GM19043 (cell line): ENCODE measurements around the gene SMIM5.

Source experiments
- ATAC-seq: cut with Tn5 transposase; IDR thresholded peaks from one replicate; pipeline ENCODE4 v1.9.1; 2021; ENCODE audit warnings: low read depth; ENCODE audit not compliant: unreplicated experiment

The SMIM5 gene

GRCh38 chr17:75602644-75603043 is 30.6 kb upstream of the SMIM5 start:
- ATAC-seq, result no peak

- no peak for ATAC-seq
Measured at GRCh38 chr17:75603123-75603522, 30.1 kb upstream of the SMIM5 start.

GRCh38 chr17:75604034-75604695 is 29.1 kb upstream of the SMIM5 start:
- ATAC-seq, result no peak

GRCh38 chr17:75605790-75606189 is 27.4 kb upstream of the SMIM5 start:
- ATAC-seq, result no peak

- no peak for ATAC-seq
Measured at GRCh38 chr17:75607086-75607485, 26.1 kb upstream of the SMIM5 start.

- no peak for ATAC-seq
Measured at GRCh38 chr17:75610103-75610984, 22.9 kb upstream of the SMIM5 start.

GRCh38 chr17:75611851-75612429 is 21.3 kb upstream of the SMIM5 start:
- ATAC-seq, result no peak

- no peak for ATAC-seq
Measured at GRCh38 chr17:75612906-75613626, 20.2 kb upstream of the SMIM5 start.

- no peak for ATAC-seq
Measured at GRCh38 chr17:75614006-75614405, 19.2 kb upstream of the SMIM5 start.

- no peak for ATAC-seq
Measured at GRCh38 chr17:75614556-75615270, 18.5 kb upstream of the SMIM5 start.

- ATAC-seq, result no peak
Measured at GRCh38 chr17:75615301-75615700, 17.9 kb upstream of the SMIM5 start.

GRCh38 chr17:75616521-75617122 is 16.6 kb upstream of the SMIM5 start:
- no peak for ATAC-seq

- no peak for ATAC-seq
Measured at GRCh38 chr17:75617218-75617617, 16.0 kb upstream of the SMIM5 start.

- ATAC-seq, result no peak
Measured at GRCh38 chr17:75617675-75618074, 15.6 kb upstream of the SMIM5 start.

GRCh38 chr17:75619506-75620431 is 13.5 kb upstream of the SMIM5 start:
- ATAC-seq, result no peak

- ATAC-seq, result no peak
Measured at GRCh38 chr17:75621489-75621888, 11.7 kb upstream of the SMIM5 start.

- ATAC-seq, result no peak
Measured at GRCh38 chr17:75622076-75622475, 11.2 kb upstream of the SMIM5 start.

- ATAC-seq, result no peak
Measured at GRCh38 chr17:75622771-75623273, 10.4 kb upstream of the SMIM5 start.

GRCh38 chr17:75623386-75623785 is 9.8 kb upstream of the SMIM5 start:
- no peak for ATAC-seq
